H9 (cell line): ENCODE data around the gene CCDC192. TPM values are rescaled to one million over a fixed set of nuclear protein-coding genes. Genes with fewer than 3 reads are reported as not detected.

ENCODE experiments used
- DNase-seq: peaks from one replicate; pipeline ENCODE4 v3.0.0-alpha.2; 2017
- H2AFZ ChIP-seq: one replicate; pipeline ENCODE4 v1.6.1; 2013; ENCODE audit warnings: mild to moderate bottlenecking, low read length, control low read depth, moderate library complexity
- H2AK5ac ChIP-seq: 2 replicates; pipeline ENCODE4 v1.6.1; 2013; ENCODE audit warnings: low read length, control low read depth, mixed read lengths; ENCODE audit not compliant: insufficient read length
- H2BK120ac ChIP-seq: one replicate; pipeline ENCODE4 v1.6.1; 2013; ENCODE audit warnings: low read depth, mild to moderate bottlenecking, low read length, control low read depth, inconsistent platforms; ENCODE audit not compliant: poor library complexity, severe bottlenecking
- H2BK12ac ChIP-seq: 2 replicates; pipeline ENCODE4 v1.6.1; 2013; ENCODE audit warnings: low read length, control low read depth, mixed read lengths, low read depth; ENCODE audit not compliant: insufficient read length
- H2BK15ac ChIP-seq: 2 replicates; pipeline ENCODE4 v1.6.1; 2013; ENCODE audit warnings: low read depth, low read length, control low read depth
- H2BK20ac ChIP-seq: one replicate; pipeline ENCODE4 v1.6.1; 2013; ENCODE audit warnings: low read depth, mild to moderate bottlenecking, low read length, control low read depth, inconsistent platforms; ENCODE audit not compliant: poor library complexity, severe bottlenecking
- H2BK5ac ChIP-seq: 2 replicates; pipeline ENCODE4 v1.6.1; 2013; ENCODE audit warnings: low read length, control low read depth, mixed read lengths; ENCODE audit not compliant: insufficient read length
- H3K14ac ChIP-seq: 2 replicates; pipeline ENCODE4 v1.6.1; 2013; ENCODE audit warnings: low read length, control low read depth; ENCODE audit not compliant: insufficient read depth
- H3K18ac ChIP-seq: 2 replicates; pipeline ENCODE4 v1.6.1; 2013; ENCODE audit warnings: low read depth, mild to moderate bottlenecking, mixed read lengths, low read length, control low read depth; ENCODE audit not compliant: insufficient read length
- H3K23ac ChIP-seq: 2 replicates; pipeline ENCODE4 v1.6.1; 2013; ENCODE audit warnings: low read length, control low read depth, mixed read lengths, low read depth; ENCODE audit not compliant: insufficient read length
- H3K23me2 ChIP-seq: 2 replicates; pipeline ENCODE4 v1.6.1; 2013; ENCODE audit warnings: low read depth, mild to moderate bottlenecking, mixed read lengths, low read length, control low read depth; ENCODE audit not compliant: insufficient read length, poor library complexity, severe bottlenecking
- H3K27ac ChIP-seq: 2 replicates; pipeline ENCODE4 v1.5.1; 2013; ENCODE audit warnings: low read length, control low read depth, mixed read lengths, low read depth; ENCODE audit not compliant: insufficient read length
- H3K27me3 ChIP-seq: 2 replicates; pipeline ENCODE4 v1.6.1; 2013; ENCODE audit warnings: low read length, control low read depth, inconsistent platforms; ENCODE audit not compliant: insufficient read depth
- H3K4ac ChIP-seq: 2 replicates; pipeline ENCODE4 v1.6.1; 2013; ENCODE audit warnings: low read depth, mild to moderate bottlenecking, control low read depth, inconsistent platforms, low read length, moderate library complexity
- H3K4me1 ChIP-seq: 2 replicates; pipeline ENCODE4 v1.6.1; 2013; ENCODE audit warnings: low read length, control low read depth, inconsistent platforms; ENCODE audit not compliant: insufficient read depth
- H3K4me2 ChIP-seq: 2 replicates; pipeline ENCODE4 v1.6.1; 2013; ENCODE audit warnings: low read length, control low read depth, mixed read lengths; ENCODE audit not compliant: insufficient read length, insufficient read depth
- H3K56ac ChIP-seq: 2 replicates; pipeline ENCODE4 v1.6.1; 2013; ENCODE audit warnings: low read depth, mild to moderate bottlenecking, mixed read lengths, low read length, control low read depth; ENCODE audit not compliant: insufficient read length
- H3K79me1 ChIP-seq: 2 replicates; pipeline ENCODE4 v1.6.1; 2013; ENCODE audit warnings: low read depth, mild to moderate bottlenecking, moderate library complexity, low read length, control low read depth, inconsistent platforms; ENCODE audit not compliant: insufficient read depth, poor library complexity, severe bottlenecking
- H3K79me2 ChIP-seq: 2 replicates; pipeline ENCODE4 v1.6.1; 2013; ENCODE audit warnings: low read length, control low read depth, inconsistent platforms; ENCODE audit not compliant: insufficient read depth
- H3K9ac ChIP-seq: 2 replicates; pipeline ENCODE4 v1.6.1; 2013; ENCODE audit warnings: low read length, control low read depth, mixed read lengths; ENCODE audit not compliant: insufficient read length; ENCODE audit errors: extremely low read depth
- H3K9me3 ChIP-seq: one replicate; pipeline ENCODE4 v1.6.1; 2013; ENCODE audit warnings: low read depth, low read length, inconsistent platforms; ENCODE audit not compliant: control insufficient read depth
- H3T11ph ChIP-seq: one replicate; pipeline ENCODE4 v1.6.1; 2013; ENCODE audit warnings: mild to moderate bottlenecking, low read length, control low read depth, inconsistent platforms
- H4K20me1 ChIP-seq: one replicate; pipeline ENCODE4 v1.6.1; 2013; ENCODE audit not compliant: control insufficient read depth, insufficient read length, insufficient read depth
- H4K5ac ChIP-seq: 2 replicates; pipeline ENCODE4 v1.6.1; 2013; ENCODE audit warnings: low read depth, mild to moderate bottlenecking, mixed read lengths, low read length, control low read depth; ENCODE audit not compliant: insufficient read length
- H4K8ac ChIP-seq: replicated peaks from 2 replicates; pipeline ENCODE4 v1.6.1; 2013; ENCODE audit warnings: low read length, control low read depth, mixed read lengths, low read depth; ENCODE audit not compliant: insufficient read length
- H4K91ac ChIP-seq: 2 replicates; pipeline ENCODE4 v1.6.1; 2013; ENCODE audit warnings: low read depth, mild to moderate bottlenecking, moderate library complexity, mixed read lengths, low read length, control low read depth; ENCODE audit not compliant: insufficient read length
- H3K27ac Mint-ChIP-seq, 3 experiments: 2 replicates in 2 of 3; 3 replicates in 1 of 3; pipeline ENCODE4 v1.8.0; 2020 to 2021; ENCODE audit warnings: mixed read lengths in 3 of 3, mild to moderate bottlenecking in 1 of 3, moderate library complexity in 1 of 3
- H3K27me3 Mint-ChIP-seq: 2 replicates; pipeline ENCODE4 v1.8.0; 2021; ENCODE audit warnings: low read depth, mild to moderate bottlenecking, moderate library complexity, mixed read lengths
- H3K36me3 Mint-ChIP-seq, 3 experiments: 2 replicates in 2 of 3; 3 replicates in 1 of 3; pipeline ENCODE4 v1.8.0; 2020 to 2021; ENCODE audit warnings: low read depth in 3 of 3, mixed read lengths in 3 of 3; ENCODE audit not compliant: insufficient read depth in 1 of 3
- H3K4me1 Mint-ChIP-seq, 2 experiments: 2 replicates each; pipeline ENCODE4 v1.8.0; 2020; ENCODE audit warnings: mixed read lengths in 2 of 2
- H3K4me3 Mint-ChIP-seq, 2 experiments: 2 replicates in 1 of 2; 3 replicates in 1 of 2; pipeline ENCODE4 v1.8.0; 2020 to 2021; ENCODE audit warnings: mild to moderate bottlenecking in 2 of 2, mixed read lengths in 2 of 2, moderate library complexity in 1 of 2
- H3K9me3 Mint-ChIP-seq, 2 experiments: 2 replicates in 1 of 2; 3 replicates in 1 of 2; pipeline ENCODE4 v1.8.0; 2020; ENCODE audit warnings: mild to moderate bottlenecking in 2 of 2, mixed read lengths in 2 of 2, moderate library complexity in 1 of 2
- WGBS: extraction: QIAGEN DNeasy Blood & Tissue Kit; methylation state at CpG from one replicate; pipeline ENCODE4 v1.1.7; 2013; ENCODE audit warnings: missing lambda C conversion rate, low lambda C conversion rate, mixed read lengths; ENCODE audit not compliant: insufficient read length; ENCODE audit errors: extremely low coverage; 5-methylcytosine and 5-hydroxymethylcytosine counted together
- total RNA-seq: library from RNA; stranded (reverse); gene quantifications from 2 replicates; pipeline ENCODE4 v1.2.1, GENCODE V29; 2021
- TF ChIP-seq, protein P1 (sequence below): fragments of 200-600 bp; sonication (generic); conservative IDR thresholded peaks from 3 replicates; pipeline ENCODE4 v1.8.0; 2021; ENCODE audit warnings: antibody characterized with exemption, mild to moderate bottlenecking

The CCDC192 gene
- total RNA-seq, 1 experiment from 2014 or later = not detected

- Histone ChIP-seq H3K4ac (no peak overlapping the region), H3K23me2 (no peaks in the 10 kb centered on the region), H4K5ac (no peak overlapping the region), H2BK120ac (no peak overlapping the region), H3K79me1 (no peaks in the 10 kb centered on the region), H4K91ac (no peak overlapping the region), H2BK5ac (no peak overlapping the region), H3K56ac (no peak overlapping the region), H3K79me2 (no peaks in the 10 kb centered on the region), H3K9me3 (no peaks in the 10 kb centered on the region), H3K18ac (no peak overlapping the region), H3T11ph (no peak overlapping the region), H2AFZ (no peak overlapping the region), H2BK12ac (no peak overlapping the region), H3K9ac (no peak overlapping the region), H3K14ac (peak overlapping the region; percentile 65; the same call in 1 of the 2 replicates), H2BK20ac (no peak overlapping the region), H4K20me1 (no peaks in the 10 kb centered on the region), H3K27me3 (no peaks in the 10 kb centered on the region), H2BK15ac (no peak overlapping the region), H3K23ac (no peak overlapping the region), H4K8ac (no peak overlapping the region), H3K4me2 (no peak overlapping the region), H3K27ac (no peak overlapping the region), H2AK5ac (no peak overlapping the region), H3K4me1 (0 out of 2 replicates have a peak, but pooled peaks cover 3% of the 10 kb centered on the region)
- no peaks in the 10 kb centered on the region for H3K9me3 Mint-ChIP-seq
- no peaks in the 10 kb centered on the region for H3K27me3 Mint-ChIP-seq
- H3K4me3 Mint-ChIP-seq = no peak overlapping the region
- peaks cover 13 to 17% of the 10 kb centered on the region in 2 experiments for H3K4me1 Mint-ChIP-seq
- H3K27ac Mint-ChIP-seq = no peak overlapping the region
- no peaks in the 10 kb centered on the region for H3K36me3 Mint-ChIP-seq
- no peak for DNase-seq
- WGBS = no CpG with 5 or more reads among the region's 5 CpGs
- TF ChIP-seq, protein P1, sequence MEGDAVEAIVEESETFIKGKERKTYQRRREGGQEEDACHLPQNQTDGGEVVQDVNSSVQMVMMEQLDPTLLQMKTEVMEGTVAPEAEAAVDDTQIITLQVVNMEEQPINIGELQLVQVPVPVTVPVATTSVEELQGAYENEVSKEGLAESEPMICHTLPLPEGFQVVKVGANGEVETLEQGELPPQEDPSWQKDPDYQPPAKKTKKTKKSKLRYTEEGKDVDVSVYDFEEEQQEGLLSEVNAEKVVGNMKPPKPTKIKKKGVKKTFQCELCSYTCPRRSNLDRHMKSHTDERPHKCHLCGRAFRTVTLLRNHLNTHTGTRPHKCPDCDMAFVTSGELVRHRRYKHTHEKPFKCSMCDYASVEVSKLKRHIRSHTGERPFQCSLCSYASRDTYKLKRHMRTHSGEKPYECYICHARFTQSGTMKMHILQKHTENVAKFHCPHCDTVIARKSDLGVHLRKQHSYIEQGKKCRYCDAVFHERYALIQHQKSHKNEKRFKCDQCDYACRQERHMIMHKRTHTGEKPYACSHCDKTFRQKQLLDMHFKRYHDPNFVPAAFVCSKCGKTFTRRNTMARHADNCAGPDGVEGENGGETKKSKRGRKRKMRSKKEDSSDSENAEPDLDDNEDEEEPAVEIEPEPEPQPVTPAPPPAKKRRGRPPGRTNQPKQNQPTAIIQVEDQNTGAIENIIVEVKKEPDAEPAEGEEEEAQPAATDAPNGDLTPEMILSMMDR = no peak
Measured at GRCh38 chr5:127978738-127979300, 275.6 kb downstream of the CCDC192 start.
